ENCODE measurements around the gene SLC2A9.

SLC2A9 gene

DNA sequence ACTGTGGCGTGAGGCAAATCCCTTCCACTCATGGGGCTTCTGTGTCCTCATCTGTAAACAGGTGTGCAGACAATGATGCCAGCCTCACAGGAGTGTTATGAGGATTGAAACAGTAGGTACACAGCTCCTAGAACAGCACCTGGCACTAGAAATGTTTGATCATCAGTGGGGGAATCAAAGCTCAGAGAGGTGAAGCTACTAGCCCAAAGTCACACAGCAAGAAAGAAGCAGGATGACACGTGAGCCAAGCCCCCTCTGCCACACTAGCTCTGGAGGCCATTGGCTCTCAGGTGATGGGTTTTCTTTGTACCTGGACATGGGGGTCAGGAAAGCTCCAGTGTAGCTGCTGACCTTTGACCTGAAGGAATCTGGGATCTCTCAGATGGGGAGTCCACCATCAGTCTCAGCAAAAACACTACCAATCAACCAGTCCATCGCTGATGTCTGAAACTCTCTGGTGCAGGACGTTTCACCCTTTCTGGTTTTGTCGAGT, 13.4 kb upstream of the SLC2A9 start:
- CTCF ChIA-PET = interaction anchor here (1.2 to 5.5 kb wide), 5 partner anchors 9 to 20 kb away, joined by 3 to 30 read pairs (median 4); no protein-coding TSS in a partner anchor

GRCh38 chr4:10034136-10034535, 12.8 kb upstream of the SLC2A9 start:
- DNase-seq (ENCODE audit: extremely low spot score) = no peak
- TF ChIP-seq, protein P1, sequence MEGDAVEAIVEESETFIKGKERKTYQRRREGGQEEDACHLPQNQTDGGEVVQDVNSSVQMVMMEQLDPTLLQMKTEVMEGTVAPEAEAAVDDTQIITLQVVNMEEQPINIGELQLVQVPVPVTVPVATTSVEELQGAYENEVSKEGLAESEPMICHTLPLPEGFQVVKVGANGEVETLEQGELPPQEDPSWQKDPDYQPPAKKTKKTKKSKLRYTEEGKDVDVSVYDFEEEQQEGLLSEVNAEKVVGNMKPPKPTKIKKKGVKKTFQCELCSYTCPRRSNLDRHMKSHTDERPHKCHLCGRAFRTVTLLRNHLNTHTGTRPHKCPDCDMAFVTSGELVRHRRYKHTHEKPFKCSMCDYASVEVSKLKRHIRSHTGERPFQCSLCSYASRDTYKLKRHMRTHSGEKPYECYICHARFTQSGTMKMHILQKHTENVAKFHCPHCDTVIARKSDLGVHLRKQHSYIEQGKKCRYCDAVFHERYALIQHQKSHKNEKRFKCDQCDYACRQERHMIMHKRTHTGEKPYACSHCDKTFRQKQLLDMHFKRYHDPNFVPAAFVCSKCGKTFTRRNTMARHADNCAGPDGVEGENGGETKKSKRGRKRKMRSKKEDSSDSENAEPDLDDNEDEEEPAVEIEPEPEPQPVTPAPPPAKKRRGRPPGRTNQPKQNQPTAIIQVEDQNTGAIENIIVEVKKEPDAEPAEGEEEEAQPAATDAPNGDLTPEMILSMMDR (IDR thresholded peaks at IDR 0.05; ENCODE audit: control extremely low read depth, extremely low read depth, low read depth, missing control alignments) = no peak
- CTCF ChIA-PET = interaction anchor here (1.5 to 5.5 kb wide), 2 partner anchors 10 to 19 kb away, joined by 5 to 30 read pairs; no protein-coding TSS in a partner anchor
- POLR2A ChIA-PET = no interaction called here

More for the DNA sequence above, 13.4 kb upstream of the SLC2A9 start:
- POLR2A ChIA-PET = interaction anchor here (1.4 kb wide), 1 partner anchor 62 kb away, joined by 3 read pairs; no protein-coding TSS in a partner anchor
- DNase-seq (ENCODE audit: extremely low spot score) = no peak
- TF ChIP-seq, protein P1 (IDR thresholded peaks at IDR 0.05; ENCODE audit: control extremely low read depth, extremely low read depth, low read depth, missing control alignments) = no peak

DNA sequence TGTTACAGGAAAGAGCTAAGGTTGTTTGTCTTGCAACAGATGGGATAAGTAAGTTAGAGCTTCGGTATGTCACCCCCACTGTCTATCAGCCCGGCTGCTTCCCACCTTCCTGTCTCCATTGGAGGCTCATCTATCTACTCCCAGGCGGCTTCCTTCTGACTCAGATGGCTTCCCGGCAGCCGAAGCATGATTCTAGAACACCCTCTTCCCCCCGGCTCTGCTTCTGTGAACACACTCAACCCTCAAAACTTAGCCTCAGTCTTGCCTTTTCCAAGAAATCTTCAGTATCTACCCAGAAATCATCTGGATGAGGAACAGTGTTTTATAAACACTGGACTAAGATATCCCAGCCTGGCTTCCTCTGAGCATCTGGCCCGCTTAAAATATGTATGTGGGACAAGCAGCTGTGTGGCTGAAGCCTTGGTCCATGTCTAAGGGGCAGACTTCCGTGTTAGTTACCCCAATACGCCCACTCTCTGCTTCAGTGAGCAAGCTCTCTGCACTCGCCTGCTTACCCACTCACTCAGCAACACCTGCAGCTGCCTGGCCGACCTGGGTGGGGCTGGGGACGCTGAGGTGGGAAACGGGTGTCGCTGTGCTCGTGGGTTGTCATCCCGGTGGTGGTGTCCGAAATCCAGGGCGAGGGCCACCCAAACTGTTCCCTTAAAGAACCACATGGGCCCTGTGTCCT, 12.0 kb upstream of the SLC2A9 start:
- CTCF ChIA-PET = interaction anchor here (0.9 to 5.5 kb wide), 3 partner anchors 13 to 19 kb away, joined by 3 to 30 read pairs (median 22); no protein-coding TSS in a partner anchor
- POLR2A ChIA-PET = no interaction called here
- DNase-seq (ENCODE audit: extremely low spot score) = no peak
- TF ChIP-seq, protein P1 (IDR thresholded peaks at IDR 0.05; ENCODE audit: control extremely low read depth, extremely low read depth, low read depth, missing control alignments) = no peak

DNA sequence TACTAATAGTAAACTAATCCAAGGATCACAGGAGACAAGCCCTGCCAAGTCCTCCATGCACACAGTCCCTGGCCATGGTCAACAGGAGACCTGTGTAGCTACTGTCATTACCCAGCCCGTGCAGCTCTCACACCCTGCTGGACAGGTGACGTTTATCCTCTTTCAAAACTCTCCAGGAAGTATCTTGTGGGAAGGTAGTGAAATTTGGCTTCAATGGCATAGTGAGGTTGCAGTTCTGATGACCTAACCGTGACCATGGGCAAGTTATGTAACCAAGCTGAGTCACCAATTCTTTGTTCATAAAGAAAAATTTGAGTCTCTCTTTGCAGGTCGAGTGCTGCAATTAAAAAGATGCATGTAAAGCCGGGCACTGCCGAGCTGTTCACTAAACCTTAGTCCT, 11.3 kb upstream of the SLC2A9 start:
- DNase-seq (ENCODE audit: extremely low spot score) = no peak
- CTCF ChIA-PET = interaction anchor here (0.9 to 5.5 kb wide), 3 partner anchors 13 to 19 kb away, joined by 3 to 30 read pairs (median 22); no protein-coding TSS in a partner anchor
- POLR2A ChIA-PET = no interaction called here

GRCh38 chr4:10031668-10032590, 10.6 kb upstream of the SLC2A9 start:
- DNase-seq (ENCODE audit: extremely low spot score) = no peak
- ChIA-PET CTCF (interaction anchor here (0.9 to 5.5 kb wide), 4 partner anchors 12 to 328 kb away, joined by 3 to 30 read pairs (median 14); no protein-coding TSS in a partner anchor), POLR2A (no interaction called here)
- TF ChIP-seq, protein P1 (IDR thresholded peaks at IDR 0.05; ENCODE audit: control extremely low read depth, extremely low read depth, low read depth, missing control alignments) = no peak

More for the DNA sequence above, 11.3 kb upstream of the SLC2A9 start:
- TF ChIP-seq, protein P1 (IDR thresholded peaks at IDR 0.05; ENCODE audit: control extremely low read depth, extremely low read depth, low read depth, missing control alignments) = no peak
